DMS53 (cell line): Measurements from ENCODE around the gene DMD.
"Not testable (repeated sequence)": the region's sequence is repeated elsewhere in the genome, so short reads cannot be mapped to it uniquely, and the experiment has no call there.

Experiments used
- DNase-seq: peaks from one replicate; lab custom pipeline; 2025; lab: John Stamatoyannopoulos, UW

The DMD gene

DNA sequence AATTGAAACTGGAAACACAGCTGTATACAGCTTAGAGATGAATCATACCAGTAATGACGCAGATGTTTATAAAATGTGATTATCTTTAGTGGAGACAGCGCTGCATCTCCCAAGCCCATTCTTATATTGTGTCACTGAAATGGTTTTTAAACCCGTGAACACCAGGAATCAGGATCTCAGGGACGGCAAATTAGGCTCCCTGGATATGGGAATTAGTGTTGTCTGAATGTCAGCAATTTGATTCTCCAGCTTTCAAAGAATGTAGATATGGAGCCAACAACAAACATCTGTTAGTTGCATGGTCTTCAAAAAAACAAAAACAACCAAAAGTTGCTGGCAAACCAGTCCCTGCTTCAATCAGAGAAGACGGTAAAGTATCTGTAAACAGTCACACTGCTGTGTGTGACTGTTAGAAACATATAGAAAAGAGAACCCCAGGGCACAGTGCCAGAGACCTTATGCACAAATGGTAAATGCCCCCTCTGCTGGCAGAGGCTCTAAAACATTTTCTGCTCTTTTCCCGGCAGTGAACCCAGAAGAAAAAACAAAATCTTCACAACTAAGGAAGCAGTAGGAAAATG is 1787.7 kb downstream of the DMD start:
- peak; percentile 84 for DNase-seq

DNA sequence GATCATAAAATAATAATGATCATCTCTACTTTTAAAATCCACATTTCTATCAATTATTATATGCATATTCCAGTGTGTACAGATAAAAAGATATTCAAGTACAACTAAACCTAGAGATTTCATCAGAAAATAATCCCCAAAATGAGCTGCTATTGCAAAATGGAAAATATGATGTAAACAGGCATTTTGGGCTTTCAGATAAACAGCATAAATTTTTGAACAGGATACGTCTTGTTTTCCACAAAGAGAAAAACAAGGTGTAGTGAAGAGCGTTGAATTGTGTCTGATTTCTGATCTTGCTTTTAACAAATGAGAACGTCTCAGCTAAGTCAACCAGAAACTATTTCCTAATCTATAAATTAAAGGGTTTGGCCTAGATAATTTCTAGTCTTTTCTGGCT is 1789.9 kb downstream of the DMD start:
- DNase-seq, result no peak

DNA sequence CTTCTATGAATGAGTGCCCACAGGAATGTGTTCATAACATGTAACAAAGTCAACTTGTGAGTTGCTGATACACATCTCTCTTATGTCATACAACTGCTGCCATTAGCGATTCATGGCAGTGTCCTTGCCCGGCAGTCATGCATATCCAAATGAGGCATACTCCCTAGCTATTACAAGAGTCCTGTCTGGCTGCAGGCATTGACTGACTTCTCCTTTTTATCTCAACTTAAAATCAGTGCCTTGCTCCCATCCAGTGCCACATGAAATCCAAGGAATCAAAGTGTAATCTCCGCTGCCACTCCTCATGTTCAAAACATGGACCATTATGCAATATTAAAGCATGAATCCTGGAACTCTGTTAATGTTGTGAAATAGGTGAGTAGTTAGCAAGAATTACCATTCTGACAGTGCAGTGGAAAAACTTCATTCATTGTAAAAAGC is 1790.6 kb downstream of the DMD start:
- DNase-seq, result peak; percentile 2

DNA sequence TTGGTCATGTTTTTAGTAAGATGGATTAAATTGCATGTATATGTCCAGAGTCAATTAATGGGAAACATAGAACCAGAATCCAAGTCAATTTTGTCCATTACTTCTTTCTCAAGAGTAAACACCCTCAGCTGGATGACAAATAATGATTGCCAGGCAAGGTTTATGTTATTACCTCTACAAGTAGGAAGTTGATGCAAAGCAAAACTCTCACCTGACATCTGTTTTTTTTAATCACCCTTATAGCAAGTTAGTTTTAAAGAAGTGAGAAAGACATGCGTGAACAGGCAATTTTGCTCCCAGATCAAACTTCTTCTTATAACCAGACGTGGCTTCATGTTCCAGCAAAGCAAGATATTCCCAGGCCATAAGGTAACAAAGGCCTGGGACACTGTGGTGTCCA is 1791.0 kb downstream of the DMD start:
- no peak for DNase-seq

DNA sequence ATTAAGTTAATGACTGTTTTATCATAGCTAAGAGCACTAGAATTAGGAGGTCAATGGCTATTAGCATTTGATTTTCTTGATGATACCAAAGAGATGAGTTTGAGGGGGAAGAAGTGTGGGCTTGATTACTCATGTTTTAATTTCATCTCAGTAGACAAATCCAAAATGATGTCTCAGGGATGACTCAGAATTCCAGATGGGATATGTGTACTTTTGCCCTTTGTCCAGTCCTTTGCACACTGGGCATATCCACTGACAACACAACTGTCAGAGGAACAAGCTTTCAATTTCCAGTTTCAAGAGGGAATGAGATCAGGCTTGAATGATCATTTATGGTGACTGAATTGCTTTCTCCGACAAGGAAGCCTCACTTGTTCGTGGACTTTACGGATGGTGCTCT is 1814.2 kb downstream of the DMD start:
- peak; percentile 29 for DNase-seq

DNA sequence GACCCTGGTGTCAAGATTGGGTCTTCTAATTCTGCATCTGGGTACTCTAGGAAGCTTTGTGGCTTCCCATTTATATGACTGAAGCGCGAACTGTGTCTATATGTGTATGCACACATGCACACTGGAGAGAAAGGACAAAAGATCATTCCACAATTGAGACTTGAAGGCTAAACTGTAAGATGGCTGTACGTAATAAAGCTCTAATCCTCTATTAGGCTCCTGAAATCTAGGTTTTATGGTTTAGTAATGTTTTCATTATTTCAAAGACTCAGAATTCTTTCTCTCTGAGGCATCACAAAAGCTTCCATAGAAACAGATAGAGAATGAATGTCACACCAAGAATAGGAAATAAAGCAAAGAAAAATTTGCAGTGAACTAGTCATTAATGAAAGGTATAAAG is 1818.8 kb downstream of the DMD start:
- no peak for DNase-seq

DNA sequence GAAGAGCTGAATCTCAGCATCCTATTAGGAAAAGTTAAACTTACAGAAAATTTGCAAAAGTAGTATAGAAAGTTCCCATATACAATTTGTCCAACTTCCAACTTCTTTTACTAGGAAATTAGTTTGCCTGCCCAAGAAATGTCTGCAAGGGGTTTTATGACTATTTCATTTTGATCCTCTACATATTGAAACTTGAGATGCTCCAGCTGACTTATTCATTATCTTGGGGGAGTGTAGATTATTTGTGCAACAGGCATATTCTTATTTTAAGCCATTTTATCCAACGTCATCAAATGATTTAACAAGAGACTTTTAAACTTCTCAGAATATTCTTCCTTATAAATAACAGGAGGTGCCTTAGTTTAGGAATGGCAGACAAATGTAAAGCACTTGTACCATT is 1822.4 kb downstream of the DMD start:
- no peak for DNase-seq

DNA sequence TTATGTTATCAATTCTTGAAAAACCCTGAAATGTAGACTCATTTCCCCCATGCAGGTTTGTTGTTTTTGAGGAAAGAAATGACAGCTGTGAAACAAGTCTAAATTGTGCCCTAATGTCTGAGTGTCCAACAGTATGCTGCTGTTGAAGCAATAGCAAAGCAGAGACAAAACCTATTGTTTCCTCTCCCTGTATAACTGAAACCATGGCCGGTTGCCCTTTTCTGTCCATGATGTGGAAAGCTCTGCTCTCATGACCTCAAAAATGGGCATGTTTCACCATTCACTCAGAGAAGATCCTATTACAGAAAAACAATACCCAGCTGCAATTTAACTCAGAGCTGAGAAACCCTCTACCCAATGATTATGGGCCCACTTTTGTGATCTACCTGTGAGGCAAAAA is 1826.9 kb downstream of the DMD start:
- DNase-seq, result no peak

DNA sequence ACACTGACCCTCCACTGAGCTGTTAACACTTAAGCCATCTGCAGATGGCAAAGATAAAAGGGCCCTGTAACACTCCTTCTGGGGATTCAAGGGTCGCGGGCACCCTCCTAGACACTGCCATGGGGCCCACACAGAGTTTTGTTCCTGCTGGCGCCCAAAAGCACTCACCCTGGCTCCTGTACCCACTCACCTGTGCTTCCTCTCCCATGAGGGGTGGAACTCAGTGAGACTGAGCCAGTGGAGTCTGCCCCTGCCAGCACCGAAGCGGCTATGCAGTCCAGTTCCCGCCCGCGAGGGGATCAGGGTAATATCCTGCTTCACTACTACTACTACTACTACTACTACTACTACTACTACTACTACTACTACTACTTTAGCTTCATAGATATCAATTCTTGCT is 1827.4 kb downstream of the DMD start:
- DNase-seq, result no peak

DNA sequence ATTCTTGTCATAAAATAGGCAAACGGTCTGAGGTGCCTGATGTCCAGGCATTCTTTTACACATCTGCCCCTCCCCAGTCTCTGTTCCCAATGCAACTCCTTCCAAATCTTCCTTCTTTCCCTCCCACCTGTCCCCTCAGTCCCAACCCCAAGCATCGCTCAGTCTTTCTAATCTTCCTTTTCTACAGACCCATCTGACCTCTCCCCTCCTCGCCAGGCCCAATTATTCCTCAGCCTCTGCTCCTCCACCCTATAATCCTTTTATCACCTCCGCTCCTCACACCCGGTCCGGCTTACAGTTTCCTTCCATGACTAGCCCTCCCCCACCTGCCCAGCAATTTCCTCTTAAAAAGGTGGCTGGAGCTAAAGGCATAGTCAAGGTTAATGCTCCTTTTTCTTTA is 1832.4 kb downstream of the DMD start:
- not testable (repeated sequence) for DNase-seq

DNA sequence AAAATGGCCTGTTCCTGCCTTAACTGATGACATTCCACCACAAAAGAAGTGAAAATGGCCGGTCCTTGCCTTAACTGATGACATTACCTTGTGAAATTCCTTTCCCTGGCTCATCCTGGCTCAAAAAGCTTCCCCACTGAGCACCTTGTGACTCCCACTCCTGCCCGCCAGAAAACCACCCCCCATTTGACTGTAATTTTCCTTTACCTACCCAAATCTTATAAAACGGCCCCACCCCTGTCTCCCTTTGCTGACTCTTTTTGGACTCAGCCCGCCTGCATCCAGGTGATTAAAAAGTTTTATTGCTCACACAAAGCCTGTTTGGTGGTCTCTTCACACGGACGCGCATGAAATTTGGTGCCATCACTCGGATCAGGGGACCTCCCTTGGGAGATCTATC is 1833.5 kb downstream of the DMD start:
- DNase-seq, result not testable (repeated sequence)

DNA sequence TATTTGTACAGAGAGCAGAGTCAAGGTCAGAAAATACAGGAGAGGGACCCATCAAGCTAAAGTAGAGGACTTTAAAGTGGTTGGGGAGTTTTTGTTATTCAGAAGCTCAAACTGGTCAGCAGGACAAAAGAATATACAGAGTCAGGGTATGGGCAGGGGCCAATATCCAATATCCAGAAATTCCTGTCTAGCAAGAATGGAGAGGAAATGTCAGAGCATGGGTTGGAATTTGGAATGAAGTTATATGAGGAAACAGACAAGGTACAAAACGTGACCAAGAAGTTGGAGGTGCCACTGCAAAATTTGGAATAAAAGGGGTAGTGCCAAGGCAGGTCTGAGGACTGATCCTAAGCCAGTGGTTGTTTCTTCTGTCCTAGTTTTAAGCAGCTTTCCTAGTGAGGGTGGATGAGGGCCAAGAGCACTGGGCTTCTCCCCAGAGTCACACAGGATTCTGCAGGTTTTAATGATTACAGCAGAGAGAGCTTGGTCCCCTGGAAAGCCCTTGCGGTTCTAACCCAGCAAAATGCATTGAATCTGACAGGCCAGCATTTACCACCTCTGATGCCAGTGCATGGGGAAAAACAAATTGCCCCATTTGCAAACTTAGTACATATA is 1834.8 kb downstream of the DMD start:
- peak; percentile 9 for DNase-seq

DNA sequence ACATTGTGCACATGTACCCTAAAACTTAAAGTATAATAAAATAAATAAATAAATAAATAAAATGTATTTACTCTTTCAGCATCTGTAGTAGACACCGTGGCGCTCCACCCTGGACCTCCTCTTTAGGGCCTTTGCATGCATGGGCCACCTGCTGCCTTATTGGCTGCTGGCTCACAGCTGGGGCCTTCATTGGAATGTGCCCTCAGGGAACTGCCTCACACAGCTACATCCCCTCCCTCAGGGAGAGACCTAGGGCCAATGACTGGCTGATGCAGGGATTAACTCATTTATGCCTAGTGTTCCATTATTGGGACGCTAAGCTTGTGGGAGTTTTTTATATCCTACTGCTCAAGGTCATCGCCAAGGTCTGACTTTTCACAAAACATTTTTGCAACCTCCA is 1836.6 kb downstream of the DMD start:
- DNase-seq, result no peak

DNA sequence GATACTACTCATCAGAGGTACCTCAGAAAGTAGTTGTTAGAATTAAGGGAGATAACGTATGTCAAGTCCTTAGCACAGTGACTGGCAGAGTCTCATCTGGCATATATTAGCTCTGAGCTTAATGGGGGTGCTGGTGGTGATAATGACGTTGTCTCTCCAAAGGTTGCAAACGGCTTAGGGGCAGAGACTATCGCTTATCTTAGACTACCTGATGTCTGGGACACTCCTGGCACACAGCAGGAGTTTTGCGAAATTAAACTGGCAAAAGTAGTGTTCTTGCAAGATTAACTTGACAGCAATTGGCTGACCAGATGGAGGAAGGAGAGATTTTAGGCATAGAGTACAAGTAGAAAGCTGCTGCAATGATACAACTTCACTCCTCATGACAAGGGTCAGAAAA is 1839.4 kb downstream of the DMD start:
- DNase-seq, result no peak

DNA sequence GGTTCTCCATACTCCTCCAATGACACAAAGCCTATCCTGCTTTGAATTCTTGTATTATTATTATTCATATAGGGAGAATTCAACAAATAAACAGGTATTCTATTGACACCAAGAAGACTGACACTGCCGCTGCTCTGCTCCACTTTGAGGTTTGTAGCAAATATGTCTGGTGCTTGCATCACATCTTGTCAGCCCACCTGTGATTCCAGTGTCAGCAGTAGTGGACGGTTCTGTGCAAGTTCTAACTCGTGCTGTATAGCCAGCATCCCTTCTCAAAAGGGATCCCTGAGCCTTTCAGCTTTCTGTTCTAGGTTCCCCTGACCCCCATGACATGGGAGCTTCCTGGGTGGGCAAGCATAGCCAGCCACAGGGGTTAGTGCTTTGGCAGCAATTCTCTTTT is 1843.5 kb downstream of the DMD start:
- DNase-seq, result no peak

DNA sequence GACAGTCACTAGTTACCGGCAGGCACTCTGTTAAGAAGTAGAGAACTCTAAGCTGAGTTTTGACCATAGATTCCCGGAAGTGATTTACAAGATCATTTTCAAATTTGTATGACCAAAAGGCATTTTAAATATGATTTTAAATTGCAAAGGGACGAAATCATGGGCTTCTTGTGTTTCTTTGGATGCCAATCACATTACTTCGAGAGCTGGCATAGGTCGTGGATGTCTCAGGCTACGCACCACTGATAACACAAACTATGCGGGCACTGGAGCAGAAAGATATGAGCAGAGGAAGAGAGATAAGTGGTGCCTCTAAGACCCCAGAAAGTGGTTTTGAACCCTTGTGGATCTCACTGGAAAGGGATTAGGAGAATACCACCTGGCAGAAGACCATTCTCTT is 1845.3 kb downstream of the DMD start:
- DNase-seq, result peak; percentile 17

DNA sequence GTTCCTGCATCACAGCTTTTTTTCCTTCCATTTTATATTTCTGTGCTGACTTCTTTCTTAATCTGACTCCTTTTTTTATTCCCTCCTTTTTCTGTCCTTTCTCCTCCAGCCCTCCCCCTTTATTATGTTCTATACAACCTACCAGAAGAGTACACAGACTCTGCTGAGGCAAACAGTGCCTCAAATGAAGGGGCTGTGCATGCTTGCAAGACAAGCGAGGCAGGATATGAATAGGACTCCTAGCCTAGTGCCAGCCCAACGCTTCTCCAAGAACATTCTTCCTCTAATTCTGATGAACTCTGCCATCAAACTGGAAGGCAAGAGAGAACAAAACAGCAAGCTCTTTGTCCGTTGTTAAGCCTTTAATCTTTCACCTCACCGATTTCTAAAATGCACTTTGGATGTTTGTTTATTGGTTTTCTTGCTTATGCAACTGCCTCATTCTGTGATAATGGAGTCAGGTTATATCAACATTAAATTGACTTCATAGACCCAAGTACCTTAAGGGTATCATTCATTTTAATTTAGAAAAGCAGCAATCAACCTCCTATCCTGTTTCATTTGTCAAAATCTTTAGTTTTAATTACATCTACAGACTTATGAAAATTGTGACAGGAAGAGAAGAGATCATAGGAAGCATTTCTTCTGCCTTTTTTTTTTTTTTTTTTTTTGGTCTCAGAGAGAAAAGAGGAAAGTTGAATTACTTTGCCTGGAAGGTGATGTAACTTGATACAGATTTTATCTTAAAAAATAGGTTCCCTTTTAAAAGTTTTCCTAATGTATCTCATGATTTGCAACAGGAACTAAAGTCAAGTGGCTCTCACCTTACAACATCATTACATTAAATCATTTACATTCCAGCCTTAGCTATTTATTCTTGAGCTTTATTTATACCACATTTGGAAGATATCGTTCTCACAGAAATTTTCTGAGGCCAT is 1854.8 kb downstream of the DMD start:
- DNase-seq, result no peak

DNA sequence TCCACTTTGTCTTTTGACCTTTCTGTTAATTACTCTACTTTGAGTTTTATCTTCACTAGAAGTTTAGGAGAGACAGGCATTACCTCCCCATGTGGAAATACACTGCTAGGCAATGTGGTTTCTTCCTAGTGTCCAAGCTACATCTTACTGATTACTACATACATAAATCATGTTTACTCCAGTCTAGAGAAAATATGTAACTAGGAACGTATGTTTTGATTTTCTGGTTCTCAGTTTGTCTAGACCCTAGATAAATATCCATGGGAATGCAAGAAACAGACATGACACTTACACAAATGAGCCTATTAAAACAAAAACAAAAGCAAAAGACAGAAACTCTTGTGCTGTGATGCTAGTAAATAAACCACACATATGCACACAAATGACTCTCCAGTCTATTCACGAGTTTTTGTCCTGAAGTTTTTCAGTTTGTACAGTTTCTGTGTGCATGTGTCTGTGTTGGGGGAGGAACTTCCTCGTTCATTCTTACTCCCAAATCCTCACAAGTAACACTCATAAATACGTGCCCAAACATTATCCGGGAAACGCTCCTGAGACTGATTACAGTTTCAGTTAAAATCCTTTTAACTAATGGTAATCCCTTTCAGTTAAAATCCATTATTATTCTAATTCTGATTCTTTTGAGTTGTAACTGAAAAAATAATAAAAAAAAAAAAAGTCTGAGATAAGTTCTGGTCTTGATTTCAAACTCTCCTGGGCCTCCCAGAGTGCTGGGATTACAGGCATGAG is 1856.0 kb downstream of the DMD start:
- DNase-seq, result no peak

DNA sequence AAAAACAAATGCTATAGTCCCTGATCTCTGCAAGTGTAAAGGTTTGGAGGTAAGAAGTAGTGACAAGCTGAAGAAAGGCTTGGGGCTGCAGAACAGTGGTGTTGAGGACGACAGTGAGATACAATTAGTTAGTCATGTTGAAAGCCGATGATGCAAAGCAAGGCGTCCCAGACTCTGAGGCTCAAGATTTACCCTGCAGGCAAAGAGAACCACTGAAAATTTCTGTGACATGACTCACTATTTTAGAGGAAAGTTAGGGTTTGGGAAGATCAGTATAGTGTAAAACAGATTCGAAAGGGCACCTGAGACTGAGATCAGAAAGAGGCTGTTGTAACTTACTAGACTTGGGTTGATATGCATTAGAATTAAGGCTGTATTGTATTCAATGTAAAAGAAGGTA is 1858.3 kb downstream of the DMD start:
- no peak for DNase-seq

DNA sequence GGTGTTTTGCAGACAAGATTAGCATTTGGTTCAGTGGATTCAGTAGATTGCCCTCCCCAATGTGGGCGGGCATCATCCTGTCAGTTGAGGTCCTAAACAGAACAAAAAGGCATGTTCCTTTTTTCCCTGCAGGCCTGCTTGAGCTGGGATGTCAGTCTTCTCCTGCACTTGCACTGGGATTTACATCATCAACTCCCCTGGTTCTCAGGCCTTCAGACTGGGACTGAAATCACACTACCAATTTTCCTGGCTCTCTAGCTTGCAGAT is 1860.6 kb downstream of the DMD start:
- DNase-seq, result peak; percentile 86

DNA sequence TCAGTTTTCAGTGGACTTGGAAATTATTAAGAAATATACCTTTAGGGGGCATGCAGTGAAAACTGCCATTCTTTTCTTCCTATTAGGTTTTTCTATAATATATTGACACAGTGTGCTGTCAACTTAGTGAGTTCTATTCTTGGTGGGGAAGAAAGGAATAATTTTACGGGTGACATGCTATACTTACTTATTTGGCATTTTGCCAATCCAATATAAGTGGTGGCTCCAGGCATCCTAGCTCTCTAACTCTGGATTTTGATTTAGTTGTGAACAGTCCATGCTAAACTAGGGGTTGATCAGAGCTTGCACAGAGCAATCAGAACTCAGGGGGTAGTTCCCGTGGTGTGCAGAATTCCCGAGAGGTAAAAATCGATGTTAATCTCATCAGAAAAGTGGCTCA is 1861.8 kb downstream of the DMD start:
- no peak for DNase-seq

DNA sequence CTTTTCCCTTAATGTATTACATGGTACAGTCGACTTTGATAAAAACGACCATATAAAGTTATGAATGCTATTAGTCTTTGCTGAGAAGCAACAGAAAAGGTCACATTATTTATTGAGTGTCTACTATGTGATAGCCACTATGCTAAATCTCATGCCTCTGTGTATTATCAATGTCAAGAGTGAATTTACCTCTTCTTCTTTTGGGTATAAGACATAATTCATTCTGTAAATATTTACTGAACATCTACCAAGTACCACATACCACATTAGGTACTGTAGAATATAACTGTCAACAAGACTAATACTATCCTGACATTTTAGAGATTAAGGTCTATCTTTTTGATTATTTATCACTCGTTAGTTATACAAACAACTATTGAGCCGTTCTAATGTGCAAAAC is 1870.8 kb downstream of the DMD start:
- no peak for DNase-seq

DNA sequence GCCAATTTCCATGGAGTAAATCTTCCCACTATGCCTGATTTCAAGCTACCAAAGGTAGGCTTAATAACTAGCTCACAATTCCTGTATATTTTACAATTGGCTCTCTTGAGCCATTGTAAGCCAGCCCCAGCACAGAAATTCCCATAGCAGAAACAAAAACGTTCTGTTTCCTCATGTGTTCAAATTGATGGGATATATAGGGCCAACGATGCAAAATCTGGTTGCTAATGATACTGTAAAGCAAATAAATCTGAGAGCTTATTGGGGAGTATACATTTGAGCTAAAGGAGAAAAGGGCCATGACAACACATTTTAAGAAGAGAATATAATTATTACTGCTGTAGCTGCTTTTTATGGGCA is 1872.4 kb downstream of the DMD start:
- DNase-seq, result no peak
